Stimulated activated CD8-positive, alpha-beta memory T cell treated with anti-CD3 and anti-CD28 coated beads, Interleukin-2, amount 100 ng/mL, for 48 hours (primary cell): ENCODE measurements around the gene CD300LG.
A peak's percentile ranks its signal among the peaks of the same experiment; 100 is the strongest.
"Not testable (repeated sequence)": the region's sequence is repeated elsewhere in the genome, so short reads cannot be mapped to it uniquely, and the experiment has no call there.

Source experiments
- DNase-seq, 2 donors: peaks; one replicate each; pipeline ENCODE4 v3.0.0-alpha.2; 2020; ENCODE audit warnings: low read depth in 2 of 2

CD300LG gene

DNA sequence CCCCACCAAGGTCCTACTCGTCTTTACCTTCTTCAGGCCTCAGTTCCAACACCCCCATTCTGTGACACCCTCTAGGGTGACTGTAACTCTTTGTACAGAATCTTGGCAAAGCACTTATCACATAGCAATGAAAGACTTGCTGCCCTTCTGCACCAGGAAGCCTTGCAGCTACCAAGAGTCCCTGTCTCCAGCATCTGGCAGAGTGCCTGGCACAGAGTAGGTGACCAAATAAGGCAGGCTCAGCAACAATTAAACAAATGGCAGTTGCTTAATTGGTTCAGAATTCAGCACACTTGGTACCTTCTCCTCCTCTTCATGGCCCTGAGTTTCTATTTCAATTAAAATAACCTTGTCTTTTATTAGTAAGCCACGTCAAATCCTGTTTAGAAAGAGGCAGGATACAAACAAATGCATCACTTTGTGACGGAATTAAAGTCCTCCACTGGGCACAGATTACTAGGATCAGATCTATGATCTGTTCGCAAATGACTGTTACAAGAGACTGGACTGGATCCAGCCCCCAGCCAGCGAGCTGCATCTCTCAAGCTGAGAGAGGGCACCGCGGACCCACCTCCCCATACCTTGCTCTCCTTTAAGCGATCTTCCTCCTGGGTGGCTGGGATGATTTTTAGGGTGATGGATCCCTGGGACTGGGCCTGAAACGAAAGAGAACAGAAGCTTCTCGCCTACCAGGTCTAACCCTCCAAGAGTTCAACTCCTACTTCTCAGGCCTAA lies 23.5 kb upstream of the CD300LG start:
- no peak for DNase-seq

- DNase-seq, result no peak
Observed at GRCh38 chr17:43825567-43825966, 21.4 kb upstream of the CD300LG start.

DNA sequence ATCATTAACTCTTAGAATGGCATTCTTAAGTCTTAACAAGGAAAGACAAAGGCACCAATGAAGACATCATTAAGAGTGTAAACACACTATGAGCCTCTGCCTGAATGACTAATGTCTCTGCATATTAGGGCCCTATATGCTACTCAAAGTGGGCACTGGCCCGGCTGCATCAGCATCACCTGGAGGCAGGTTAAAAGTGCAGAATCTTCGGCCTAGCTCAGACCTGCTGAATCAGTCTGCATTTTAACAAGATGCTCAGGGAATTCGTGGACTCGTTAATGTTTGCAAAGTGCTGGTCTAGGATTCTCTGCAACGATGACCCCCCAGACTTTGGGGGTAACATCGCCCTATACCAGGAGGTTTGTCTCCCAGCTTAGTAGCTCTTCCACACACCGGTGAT lies 20.8 kb upstream of the CD300LG start:
- no peak for DNase-seq

GRCh38 chr17:43827596-43827995 lies 19.4 kb upstream of the CD300LG start:
- DNase-seq, result no peak

DNA sequence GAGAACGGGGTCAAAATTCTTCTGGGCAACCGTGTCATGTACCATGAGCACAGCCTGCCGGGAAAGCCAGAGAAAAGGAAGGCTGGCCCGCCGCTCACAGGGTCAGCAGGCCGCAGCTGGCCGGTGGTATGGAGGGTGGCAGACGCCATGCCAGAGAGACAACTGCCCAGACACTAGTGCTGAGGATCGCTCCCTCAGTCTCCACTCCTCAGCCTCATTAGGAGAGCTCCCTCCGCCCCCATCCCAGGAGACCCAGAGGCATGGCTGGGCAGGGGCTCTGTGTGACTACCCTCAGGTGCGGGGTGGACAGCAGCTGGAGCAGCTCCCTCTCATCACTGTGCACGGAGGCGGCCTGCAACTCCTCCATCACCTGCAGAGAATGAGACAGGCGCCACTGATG lies 17.2 kb upstream of the CD300LG start:
- no peak for DNase-seq

DNA sequence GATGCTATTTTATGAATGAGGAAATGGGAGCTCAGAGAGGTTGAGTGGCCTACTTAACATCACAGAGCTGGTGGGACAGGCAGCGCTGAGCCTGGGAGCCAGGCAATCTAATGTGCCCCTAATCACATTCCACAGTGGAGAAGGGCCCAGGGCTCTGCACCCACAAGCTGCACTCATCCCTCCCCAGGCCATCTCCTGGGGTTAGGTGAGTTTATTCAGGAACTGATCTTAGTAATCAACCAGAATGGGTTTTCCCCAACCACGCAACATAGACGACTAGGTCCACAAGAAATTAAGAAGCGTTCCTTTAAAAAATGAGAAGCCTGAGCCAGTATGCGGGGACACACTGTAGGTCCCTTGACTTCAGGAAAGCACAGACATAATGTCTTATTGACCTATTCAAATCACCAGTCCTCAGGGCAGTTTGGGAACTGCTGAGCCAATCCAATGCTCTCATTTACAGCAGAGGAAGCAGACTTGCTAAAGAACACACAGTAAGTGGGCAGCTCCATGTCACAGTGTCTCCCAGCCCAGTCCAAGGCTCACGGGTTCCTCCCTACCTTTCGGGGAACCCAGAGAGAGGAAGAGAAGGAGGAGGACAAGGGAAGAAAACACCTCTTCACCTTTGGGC lies 16.4 kb upstream of the CD300LG start:
- DNase-seq, result peak in 1 of 2 donors; percentile 11

DNA sequence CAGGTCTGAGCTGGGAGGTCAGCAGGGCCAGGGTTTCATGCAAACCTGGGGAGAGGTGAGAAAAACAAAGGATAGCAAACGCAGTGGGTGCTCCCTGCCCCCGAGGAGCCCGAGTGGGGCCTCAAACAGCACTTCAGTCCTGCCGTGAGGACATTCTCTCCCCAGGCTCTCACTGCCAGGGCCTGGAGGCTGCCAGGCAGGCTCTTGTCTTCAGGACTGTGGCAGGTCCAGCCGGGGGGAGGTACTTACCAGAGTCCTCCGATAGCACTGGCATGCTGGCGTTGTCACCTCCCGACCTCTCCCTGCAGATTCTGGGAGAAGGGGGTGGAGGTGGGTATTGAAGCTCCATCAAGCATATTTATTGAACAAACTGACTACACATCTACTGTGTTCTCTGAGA lies 15.3 kb upstream of the CD300LG start:
- no peak for DNase-seq

DNA sequence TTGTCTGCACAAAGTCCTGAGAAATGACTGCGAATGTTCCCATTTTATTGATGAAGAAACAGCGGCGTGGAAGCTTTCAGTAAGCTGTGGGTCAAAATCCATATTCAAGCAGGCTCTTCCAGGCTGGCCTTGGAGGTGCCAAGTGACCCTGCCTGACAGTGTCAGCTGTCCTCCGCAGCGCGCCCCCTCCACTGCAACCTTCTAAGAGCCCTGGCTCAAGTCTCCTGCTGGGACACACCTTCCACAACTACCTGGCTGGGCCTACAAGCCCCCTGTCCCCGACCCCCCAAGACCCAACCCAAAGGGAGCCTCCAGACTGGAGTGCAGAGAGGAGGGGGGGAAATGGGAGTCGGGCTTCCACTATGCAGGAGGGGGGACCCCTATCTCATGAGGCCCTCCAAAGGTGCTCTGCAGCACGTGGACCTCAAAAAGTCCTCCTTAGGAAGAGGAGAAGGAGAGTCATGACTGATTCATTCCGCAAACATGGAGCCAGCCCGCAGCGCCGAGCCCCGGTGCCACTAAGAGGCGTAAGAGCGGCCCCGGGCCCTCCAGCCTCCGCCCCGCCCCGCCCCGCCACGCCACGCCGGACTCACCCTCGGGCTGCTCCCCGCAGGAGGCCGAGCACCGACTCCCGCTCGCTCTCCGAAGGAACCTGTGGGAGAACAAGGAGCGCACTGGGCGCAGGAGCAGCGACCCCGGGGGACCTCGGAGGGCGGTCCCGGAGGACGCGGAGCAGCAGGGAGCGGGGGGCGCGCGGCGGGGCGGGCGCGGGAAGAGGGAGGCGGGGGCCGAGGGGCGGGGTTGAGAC lies 14.6 kb upstream of the CD300LG start:
- DNase-seq, result no peak

GRCh38 chr17:43832976-43833829 lies 13.8 kb upstream of the CD300LG start, which contains the start of gene MPP3:
Gene MPP3, minus strand, starts transcription at chr17:43833146. Its CDS starts 1,240 bp downstream, at chr17:43831906.
- peak; percentile 8 to 21 for DNase-seq

GRCh38 chr17:43834106-43834505 lies 12.9 kb upstream of the CD300LG start:
- DNase-seq, result no peak

DNA sequence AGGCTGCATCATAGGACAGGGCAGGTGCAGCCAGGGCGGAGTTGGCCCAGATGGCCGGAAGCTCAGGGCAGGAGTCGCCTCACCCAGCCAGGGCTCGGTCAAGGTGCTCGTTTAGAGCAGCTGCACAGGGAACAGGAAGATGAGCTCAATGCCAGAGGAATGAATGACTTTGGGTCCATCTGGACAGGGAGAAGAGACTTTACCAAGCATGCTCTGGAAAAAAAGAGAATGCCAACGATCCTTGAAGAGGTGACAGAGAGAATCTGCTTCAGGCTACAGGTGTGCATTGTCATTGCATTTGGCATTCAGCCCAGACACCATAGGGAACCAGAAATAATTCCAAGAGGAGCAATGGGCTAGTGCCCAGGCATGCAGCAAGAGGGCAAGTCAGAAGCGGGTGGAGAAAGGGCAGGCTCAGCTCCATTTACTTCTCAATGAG lies 7.3 kb upstream of the CD300LG start:
- no peak for DNase-seq

DNA sequence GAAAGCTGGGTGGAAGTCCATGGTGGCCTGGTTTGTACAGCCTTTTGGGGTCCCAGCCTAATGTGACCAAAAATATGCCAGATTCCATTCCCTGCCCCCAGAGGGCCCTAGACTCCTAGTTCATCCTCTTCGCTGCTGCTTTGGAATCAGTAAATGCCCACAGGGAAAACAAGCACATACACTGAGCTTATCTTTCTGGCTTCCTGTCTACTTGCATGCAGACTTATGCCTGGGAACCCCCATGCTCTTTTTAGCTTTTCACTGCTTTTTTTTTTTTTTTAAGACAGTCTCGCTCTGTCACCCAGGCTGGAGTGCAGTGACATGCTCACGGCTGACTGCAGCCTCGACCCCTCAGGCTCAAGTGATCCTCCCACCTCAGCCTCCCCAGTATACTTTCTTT lies 6.2 kb upstream of the CD300LG start:
- no peak for DNase-seq

GRCh38 chr17:43841282-43841681 lies 5.7 kb upstream of the CD300LG start:
- no peak for DNase-seq

- DNase-seq, result not testable (repeated sequence)
Observed at GRCh38 chr17:43842091-43842974, 4.6 kb upstream of the CD300LG start.

- no peak for DNase-seq
Observed at GRCh38 chr17:43842975-43843325, 4.0 kb upstream of the CD300LG start.

DNA sequence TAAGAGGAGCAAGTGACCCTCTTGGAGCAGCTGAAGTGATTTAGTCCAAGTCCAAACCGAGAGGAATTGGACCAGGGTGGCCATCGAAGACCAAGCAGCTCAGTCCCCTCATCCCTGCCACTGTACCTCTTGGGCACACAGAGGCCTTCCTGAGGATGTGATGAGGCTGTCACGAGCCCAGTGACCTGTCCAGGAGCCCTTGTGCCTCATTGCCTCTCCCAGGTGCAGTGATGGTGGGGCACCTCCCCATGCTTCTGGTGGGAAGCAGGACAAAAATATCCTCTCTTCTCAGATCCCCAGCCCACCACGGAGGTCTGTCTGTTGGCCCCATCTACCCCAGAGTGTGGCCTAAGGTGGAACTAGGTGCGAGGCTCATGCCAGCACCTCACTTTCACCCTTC lies 2.7 kb upstream of the CD300LG start:
- DNase-seq, result no peak

DNA sequence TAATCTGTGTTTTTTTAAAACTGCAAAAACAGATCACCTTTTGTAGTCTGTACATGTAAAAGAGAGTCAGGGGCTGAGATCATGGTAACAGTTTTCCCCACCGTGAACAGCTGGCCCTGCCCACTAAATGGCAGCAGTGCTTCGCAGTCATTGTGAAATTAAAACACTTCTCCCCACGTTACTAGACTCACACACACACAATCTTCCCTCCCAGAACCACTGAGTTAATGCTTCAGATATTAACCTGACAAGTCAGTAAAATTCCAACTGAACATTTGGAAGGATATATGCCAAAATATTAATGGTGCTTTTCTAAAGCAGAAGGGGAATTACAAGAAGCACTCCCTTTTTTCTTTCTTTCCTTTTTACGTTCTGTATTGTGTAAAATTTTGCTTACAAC lies 1.2 kb upstream of the CD300LG start:
- DNase-seq, result no peak

GRCh38 chr17:43846221-43846712 lies 709 bp upstream of the CD300LG start:
- DNase-seq, result peak; percentile 70 to 79

DNA sequence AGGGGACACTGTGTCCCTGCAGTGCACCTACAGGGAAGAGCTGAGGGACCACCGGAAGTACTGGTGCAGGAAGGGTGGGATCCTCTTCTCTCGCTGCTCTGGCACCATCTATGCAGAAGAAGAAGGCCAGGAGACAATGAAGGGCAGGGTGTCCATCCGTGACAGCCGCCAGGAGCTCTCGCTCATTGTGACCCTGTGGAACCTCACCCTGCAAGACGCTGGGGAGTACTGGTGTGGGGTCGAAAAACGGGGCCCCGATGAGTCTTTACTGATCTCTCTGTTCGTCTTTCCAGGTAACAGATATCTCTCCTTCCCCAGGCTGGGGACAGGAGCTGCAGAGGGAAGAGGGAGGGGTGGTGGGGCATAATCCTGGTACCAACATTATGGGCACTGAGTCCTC lies 1.6 kb downstream of the CD300LG start:
- DNase-seq, result no peak

- DNase-seq, result no peak
Observed at GRCh38 chr17:43849116-43849515, 2.1 kb downstream of the CD300LG start.

- no peak for DNase-seq
Observed at GRCh38 chr17:43852571-43852970, 5.6 kb downstream of the CD300LG start.
